NCI-H2196 (cell line): Measurements from ENCODE around the gene C11orf65.
"Not testable (repeated sequence)": the region's sequence is repeated elsewhere in the genome, so short reads cannot be mapped to it uniquely, and the experiment has no call there.

Experiments
- DNase-seq: peaks from one replicate; lab custom pipeline; 2025; ENCODE audit not compliant: unreplicated experiment; lab: John Stamatoyannopoulos, UW

Gene C11orf65

GRCh38 chr11:108474664-108475463, 7.5 kb upstream of the C11orf65 start:
- no peak for DNase-seq

- DNase-seq, result no peak
Measured at GRCh38 chr11:108472681-108473080, 5.4 kb upstream of the C11orf65 start.

- DNase-seq, result no peak
Measured at GRCh38 chr11:108468478-108468864, 1.1 kb upstream of the C11orf65 start.

GRCh38 chr11:108466405-108466804, 924 bp downstream of the C11orf65 start:
- no peak for DNase-seq

GRCh38 chr11:108453207-108453835, 14.0 kb downstream of the C11orf65 start:
- no peak for DNase-seq

GRCh38 chr11:108441445-108441844, 25.9 kb downstream of the C11orf65 start:
- DNase-seq, result not testable (repeated sequence)

GRCh38 chr11:108436594-108436993, 30.7 kb downstream of the C11orf65 start:
- no peak for DNase-seq

GRCh38 chr11:108435066-108435465, 32.3 kb downstream of the C11orf65 start:
- DNase-seq, result no peak

- no peak for DNase-seq
Measured at GRCh38 chr11:108432783-108433182, 34.5 kb downstream of the C11orf65 start.

- no peak for DNase-seq
Measured at GRCh38 chr11:108431997-108432396, 35.3 kb downstream of the C11orf65 start.

GRCh38 chr11:108431370-108431769, 36.0 kb downstream of the C11orf65 start:
- no peak for DNase-seq

- not testable (repeated sequence) for DNase-seq
Measured at GRCh38 chr11:108417551-108417950, 49.8 kb downstream of the C11orf65 start.

- DNase-seq, result no peak
Measured at GRCh38 chr11:108414958-108415357, 52.4 kb downstream of the C11orf65 start.

GRCh38 chr11:108405706-108406105, 61.6 kb downstream of the C11orf65 start:
- no peak for DNase-seq

GRCh38 chr11:108403052-108403451, 64.3 kb downstream of the C11orf65 start:
- no peak for DNase-seq

- no peak for DNase-seq
Measured at GRCh38 chr11:108402241-108402640, 65.1 kb downstream of the C11orf65 start.

- no peak for DNase-seq
Measured at GRCh38 chr11:108398439-108398838, 68.9 kb downstream of the C11orf65 start.

- not testable (repeated sequence) for DNase-seq
Measured at GRCh38 chr11:108396672-108397071, 70.7 kb downstream of the C11orf65 start.

- no peak for DNase-seq
Measured at GRCh38 chr11:108394744-108395284, 72.5 kb downstream of the C11orf65 start.

- DNase-seq, result no peak
Measured at GRCh38 chr11:108393046-108393445, 74.3 kb downstream of the C11orf65 start.

GRCh38 chr11:108392353-108392752, 75.0 kb downstream of the C11orf65 start:
- no peak for DNase-seq

- no peak for DNase-seq
Measured at GRCh38 chr11:108388576-108388975, 78.8 kb downstream of the C11orf65 start.
